Bronchial smooth muscle cell (primary cell): ENCODE data around the gene YIPF4. TPM values are rescaled to one million over a fixed set of nuclear protein-coding genes. Genes with fewer than 3 reads are reported as not detected.

ENCODE experiments used
- total RNA-seq: library from RNA; depleted of rRNA; stranded (reverse); fragments of >200 nt; gene quantifications from 2 replicates; pipeline ENCODE4 v1.2.1, GENCODE V29; 2014

The YIPF4 gene
- 12.1 and 13.1 TPM in 2 replicates for total RNA-seq

GRCh38 chr2:32277674-32278477 is at the start of gene YIPF4:
Gene YIPF4, plus strand, starts transcription at chr2:32277904. Its CDS starts 252 bp downstream, at chr2:32278156.

GRCh38 chr2:32264422-32265105 is 13.1 kb upstream of the YIPF4 start, which contains the start of gene NLRC4:
Gene NLRC4, minus strand, starts transcription at chr2:32264886. Its CDS starts 8,111 bp downstream, at chr2:32256775.

GRCh38 chr2:32356681-32357317 is 79.1 kb downstream of the YIPF4 start, which contains the start of gene BIRC6:
Gene BIRC6, plus strand, starts transcription at chr2:32357023. Its CDS starts 139 bp downstream, at chr2:32357162.

Other genes with a start within 250 kb of the YIPF4 start
- gene DPY30, start 238.1 kb upstream of the YIPF4 start, total RNA-seq: 58.0 and 68.9 TPM in 2 replicates
- 16.7 and 20.6 TPM in 2 replicates for gene SPAST, start 214.3 kb upstream of the YIPF4 start, total RNA-seq
- 12.1 and 16.1 TPM in 2 replicates for gene SLC30A6, start 112.0 kb upstream of the YIPF4 start, total RNA-seq
- gene NLRC4, start 13.0 kb upstream of the YIPF4 start, total RNA-seq: not detected in 2 replicates
- 119 and 157 TPM in 2 replicates for gene BIRC6, start 79.1 kb downstream of the YIPF4 start, total RNA-seq